ENCODE results near the gene NR2F1-AS1.

NR2F1-AS1 gene

GRCh38 chr5:93589152-93589828 lies 8.3 kb upstream of the NR2F1-AS1 start:
- DNase-seq = no peak

GRCh38 chr5:93588352-93589151 lies 7.5 kb upstream of the NR2F1-AS1 start:
- DNase-seq = no peak

GRCh38 chr5:93587597-93588351 lies 6.8 kb upstream of the NR2F1-AS1 start:
- no peak for DNase-seq

- no peak for DNase-seq
Observed at GRCh38 chr5:93586736-93587596, 5.9 kb upstream of the NR2F1-AS1 start.

- DNase-seq = no peak
Observed at GRCh38 chr5:93585767-93586385, 4.9 kb upstream of the NR2F1-AS1 start.

GRCh38 chr5:93585041-93585766 lies 4.2 kb upstream of the NR2F1-AS1 start:
- DNase-seq = no peak

GRCh38 chr5:93584596-93585040 lies 3.6 kb upstream of the NR2F1-AS1 start:
- DNase-seq = no peak

- DNase-seq = no peak
Observed at GRCh38 chr5:93583768-93584595, 3.0 kb upstream of the NR2F1-AS1 start.

GRCh38 chr5:93583439-93583767 lies 2.4 kb upstream of the NR2F1-AS1 start:
- DNase-seq = no peak

GRCh38 chr5:93582677-93583438 lies 1.8 kb upstream of the NR2F1-AS1 start, which contains the start of gene NR2F1:
TSS of gene NR2F1 (plus strand) at chr5:93583222. CDS start at chr5:93585024, 1,802 bp downstream.
- DNase-seq = no peak

GRCh38 chr5:93582167-93582462 lies 1.1 kb upstream of the NR2F1-AS1 start:
- DNase-seq = no peak

- DNase-seq = no peak
Observed at GRCh38 chr5:93580063-93580926, 724 bp downstream of the NR2F1-AS1 start.

- DNase-seq = no peak
Observed at GRCh38 chr5:93579692-93580062, 1.3 kb downstream of the NR2F1-AS1 start.

GRCh38 chr5:93578813-93579691 lies 2.0 kb downstream of the NR2F1-AS1 start:
- no peak for DNase-seq

GRCh38 chr5:93577854-93578812 lies 2.9 kb downstream of the NR2F1-AS1 start:
- DNase-seq = no peak

- DNase-seq = no peak
Observed at GRCh38 chr5:93576994-93577853, 3.8 kb downstream of the NR2F1-AS1 start.

All from GDM1 (cell line).